Endometrial microvascular endothelial cells (primary cell): Measurements from ENCODE around the gene EXD3. TPM values are rescaled to one million over a fixed set of nuclear protein-coding genes. Genes with fewer than 3 reads are reported as not detected.
"Not testable (repeated sequence)": the region's sequence is repeated elsewhere in the genome, so short reads cannot be mapped to it uniquely, and the experiment has no call there.

Experiments used
- in situ Hi-C: cut with HindIII; loops from 2 replicates; pipeline ENCODE4 v1.10.0; 2017; ENCODE audit warnings: low sequenced_read_pairs, low pct_unique_long_range_greater_than_20kb; ENCODE audit errors: inconsistent ontology term
- total RNA-seq: library from RNA; depleted of rRNA; stranded (reverse); fragments of >200 nt; gene quantifications from one replicate; pipeline ENCODE4 v1.2.3, GENCODE V29; 2015; ENCODE audit errors: inconsistent ontology term

The EXD3 gene
- total RNA-seq, 1 donor from 2014 or later, result 4.0 TPM

DNA sequence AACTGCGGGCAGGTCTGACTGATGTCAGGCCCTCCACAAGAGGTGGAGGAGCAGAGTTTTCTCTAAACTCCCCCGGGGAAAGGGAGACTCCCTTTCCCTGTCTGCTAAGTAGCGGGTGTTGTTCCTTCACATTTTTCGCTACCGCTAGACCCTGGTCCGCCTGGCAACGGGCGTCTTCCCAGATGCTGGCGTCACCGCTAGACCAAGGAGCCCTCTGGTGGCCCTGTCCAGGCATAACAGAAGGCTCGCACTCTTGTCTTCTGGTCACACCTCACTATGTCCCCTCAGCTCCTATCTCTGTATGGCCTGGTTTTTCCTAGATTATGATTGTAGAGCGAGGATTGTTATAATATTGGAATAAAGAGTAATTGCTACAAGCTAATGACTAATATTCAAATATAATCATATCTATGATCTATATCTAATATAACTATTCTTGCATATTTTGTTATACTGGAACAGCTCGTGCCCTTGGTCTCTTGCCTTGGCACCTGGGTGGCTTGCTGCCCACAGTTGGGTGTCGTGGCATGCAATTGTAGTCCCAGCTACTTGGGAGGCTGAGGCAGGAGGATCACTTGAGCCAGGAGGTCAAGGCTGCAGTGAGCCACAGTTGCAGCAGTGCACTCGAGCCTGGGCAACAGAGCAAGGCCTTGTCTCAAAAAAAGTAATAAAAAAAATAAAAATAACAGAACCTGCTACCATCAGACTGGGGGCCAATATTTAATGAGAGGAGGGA, 160.6 kb downstream of the EXD3 start:
- in situ Hi-C loops, result not testable (repeated sequence)

Other genes starting within 250 kb of the EXD3 start
- 14.9 TPM for gene ANAPC2, start 234.6 kb downstream of the EXD3 start, total RNA-seq
- 117 TPM for gene SSNA1, start 234.5 kb downstream of the EXD3 start, total RNA-seq
- gene TPRN, start 222.4 kb downstream of the EXD3 start, total RNA-seq, result 8.8 TPM
- gene TMEM203, start 217.5 kb downstream of the EXD3 start, total RNA-seq, result 28.1 TPM
- gene NDOR1, start 217.5 kb downstream of the EXD3 start, total RNA-seq, result 19.6 TPM
- gene RNF208, start 200.9 kb downstream of the EXD3 start, total RNA-seq, result not detected
- gene CYSRT1, start 198.0 kb downstream of the EXD3 start, total RNA-seq, result not detected
- not detected for gene RNF224, start 195.7 kb downstream of the EXD3 start, total RNA-seq
- gene SLC34A3, start 192.3 kb downstream of the EXD3 start, total RNA-seq, result not detected
- gene TUBB4B, start 181.9 kb downstream of the EXD3 start, total RNA-seq, result 1,061 TPM
- not detected for gene STPG3, start 171.9 kb downstream of the EXD3 start, total RNA-seq
- gene NELFB, start 167.8 kb downstream of the EXD3 start, total RNA-seq, result 72.0 TPM
- 53.1 TPM for gene TOR4A, start 145.4 kb downstream of the EXD3 start, total RNA-seq
- gene NRARP, start 120.9 kb downstream of the EXD3 start, total RNA-seq, result 16.1 TPM
- gene NOXA1, start 231 bp upstream of the EXD3 start, total RNA-seq, result 0.74 TPM
- not detected for gene ENTPD8, start 18.2 kb upstream of the EXD3 start, total RNA-seq
- 43.8 TPM for gene NSMF, start 36.2 kb upstream of the EXD3 start, total RNA-seq
- under 0.01 TPM for gene PNPLA7, start 127.2 kb upstream of the EXD3 start, total RNA-seq
- gene MRPL41, start 128.7 kb upstream of the EXD3 start, total RNA-seq, result 107 TPM
- gene DPH7, start 155.8 kb upstream of the EXD3 start, total RNA-seq, result 37.2 TPM
- 27.8 TPM for gene ZMYND19, start 167.3 kb upstream of the EXD3 start, total RNA-seq
- 30.2 TPM for gene ARRDC1, start 182.5 kb upstream of the EXD3 start, total RNA-seq
- 69.0 TPM for gene EHMT1, start 195.8 kb upstream of the EXD3 start, total RNA-seq